SK-N-SH treated with all-trans-retinoic acid at 6 μM for 48 hours (cell line): Measurements from ENCODE around the gene ADM.

Experiments
- ARNTL ChIP-seq: fragments of 450-650 bp; formaldehyde crosslinking; IDR thresholded peaks from 2 replicates; pipeline ENCODE4 v1.5.0; 2020; ENCODE audit warnings: low read depth, mild to moderate bottlenecking, moderate library complexity, borderline replicate concordance
- BACH2 ChIP-seq: fragments of 250-450 bp; sonication (Bioruptor Pico); IDR thresholded peaks from 2 replicates; pipeline ENCODE4 v1.9.0; 2021; ENCODE audit warnings: mild to moderate bottlenecking, borderline replicate concordance
- PPARA ChIP-seq: fragments of 250-450 bp; sonication (Bioruptor Pico); IDR thresholded peaks from 2 replicates; pipeline ENCODE4 v1.5.0; 2020; ENCODE audit warnings: mild to moderate bottlenecking, borderline replicate concordance
- RARB ChIP-seq: fragments of 250-450 bp; sonication (Bioruptor Pico); IDR thresholded peaks from 2 replicates; pipeline ENCODE4 v1.8.0; 2021; ENCODE audit warnings: mild to moderate bottlenecking, moderate library complexity
- SNAI2 ChIP-seq: fragments of 250-450 bp; sonication (Bioruptor Pico); IDR thresholded peaks from 2 replicates; pipeline ENCODE4 v1.5.0; 2020; ENCODE audit warnings: mild to moderate bottlenecking, moderate library complexity
- TCF4 ChIP-seq: fragments of 250-450 bp; sonication (Bioruptor Pico); IDR thresholded peaks from 2 replicates; pipeline ENCODE4 v1.8.0; 2021; ENCODE audit warnings: mild to moderate bottlenecking, moderate library complexity, borderline replicate concordance
- ZFP30 ChIP-seq: fragments of 450-650 bp; formaldehyde crosslinking; IDR thresholded peaks from 2 replicates; pipeline ENCODE4 v1.5.0; 2022; ENCODE audit warnings: mild to moderate bottlenecking, moderate library complexity
- ZNF70 ChIP-seq: fragments of 450-650 bp; formaldehyde crosslinking; IDR thresholded peaks from 2 replicates; pipeline ENCODE4 v1.5.0; 2020; ENCODE audit warnings: mild to moderate bottlenecking, moderate library complexity
- TF ChIP-seq, protein P1 (sequence below): fragments of 250-450 bp; sonication (Bioruptor Pico); IDR thresholded peaks from 2 replicates; pipeline ENCODE4 v1.5.0; 2020; ENCODE audit warnings: mild to moderate bottlenecking, moderate library complexity
- TF ChIP-seq, protein P2 (sequence below): fragments of 250-450 bp; sonication (Bioruptor Pico); IDR thresholded peaks from 2 replicates; pipeline ENCODE4 v1.8.0; 2020; ENCODE audit warnings: mild to moderate bottlenecking, moderate library complexity, borderline replicate concordance

DNA sequence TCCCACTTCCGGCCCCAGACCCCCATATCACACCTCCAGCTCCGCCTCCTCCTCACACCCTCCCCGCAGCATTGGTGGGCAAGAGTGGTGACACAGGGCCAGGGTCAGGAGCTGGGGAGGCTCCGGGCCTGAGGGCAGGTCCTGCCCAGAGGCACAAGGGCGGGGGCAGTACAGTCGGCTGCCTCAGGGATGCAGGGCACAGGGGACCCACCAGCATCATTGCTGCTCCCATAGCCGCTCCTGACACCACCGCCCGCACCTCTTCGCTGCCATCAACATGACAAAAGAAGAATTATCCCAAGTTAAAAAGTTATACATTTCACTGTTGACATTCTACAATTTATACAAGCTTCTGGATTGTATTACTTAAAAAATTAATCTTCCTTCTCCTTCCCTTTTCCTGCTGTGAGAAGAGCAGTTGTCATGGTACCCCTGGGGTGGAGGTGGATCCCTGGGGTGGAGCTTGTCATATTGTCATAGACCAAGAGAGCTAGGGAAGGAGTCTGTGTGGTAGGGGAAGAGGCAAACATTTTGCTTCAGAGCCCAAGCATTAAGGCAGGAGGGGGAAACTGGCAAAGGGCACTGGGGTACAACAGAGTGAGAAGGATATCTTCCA is 15.0 kb upstream of the ADM start:
- no peak for TF ChIP-seq ZNF70 (CRISPR knock-in tag)
- TF ChIP-seq, protein P1, sequence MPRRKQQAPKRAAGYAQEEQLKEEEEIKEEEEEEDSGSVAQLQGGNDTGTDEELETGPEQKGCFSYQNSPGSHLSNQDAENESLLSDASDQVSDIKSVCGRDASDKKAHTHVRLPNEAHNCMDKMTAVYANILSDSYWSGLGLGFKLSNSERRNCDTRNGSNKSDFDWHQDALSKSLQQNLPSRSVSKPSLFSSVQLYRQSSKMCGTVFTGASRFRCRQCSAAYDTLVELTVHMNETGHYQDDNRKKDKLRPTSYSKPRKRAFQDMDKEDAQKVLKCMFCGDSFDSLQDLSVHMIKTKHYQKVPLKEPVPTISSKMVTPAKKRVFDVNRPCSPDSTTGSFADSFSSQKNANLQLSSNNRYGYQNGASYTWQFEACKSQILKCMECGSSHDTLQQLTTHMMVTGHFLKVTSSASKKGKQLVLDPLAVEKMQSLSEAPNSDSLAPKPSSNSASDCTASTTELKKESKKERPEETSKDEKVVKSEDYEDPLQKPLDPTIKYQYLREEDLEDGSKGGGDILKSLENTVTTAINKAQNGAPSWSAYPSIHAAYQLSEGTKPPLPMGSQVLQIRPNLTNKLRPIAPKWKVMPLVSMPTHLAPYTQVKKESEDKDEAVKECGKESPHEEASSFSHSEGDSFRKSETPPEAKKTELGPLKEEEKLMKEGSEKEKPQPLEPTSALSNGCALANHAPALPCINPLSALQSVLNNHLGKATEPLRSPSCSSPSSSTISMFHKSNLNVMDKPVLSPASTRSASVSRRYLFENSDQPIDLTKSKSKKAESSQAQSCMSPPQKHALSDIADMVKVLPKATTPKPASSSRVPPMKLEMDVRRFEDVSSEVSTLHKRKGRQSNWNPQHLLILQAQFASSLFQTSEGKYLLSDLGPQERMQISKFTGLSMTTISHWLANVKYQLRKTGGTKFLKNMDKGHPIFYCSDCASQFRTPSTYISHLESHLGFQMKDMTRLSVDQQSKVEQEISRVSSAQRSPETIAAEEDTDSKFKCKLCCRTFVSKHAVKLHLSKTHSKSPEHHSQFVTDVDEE (CRISPR knock-in tag): no peak
- TF ChIP-seq SNAI2 (CRISPR knock-in tag): no peak
- TF ChIP-seq PPARA (CRISPR knock-in tag): no peak
- TF ChIP-seq RARB (CRISPR knock-in tag): no peak
- TF ChIP-seq ARNTL (CRISPR knock-in tag): no peak
- TF ChIP-seq, protein P2, sequence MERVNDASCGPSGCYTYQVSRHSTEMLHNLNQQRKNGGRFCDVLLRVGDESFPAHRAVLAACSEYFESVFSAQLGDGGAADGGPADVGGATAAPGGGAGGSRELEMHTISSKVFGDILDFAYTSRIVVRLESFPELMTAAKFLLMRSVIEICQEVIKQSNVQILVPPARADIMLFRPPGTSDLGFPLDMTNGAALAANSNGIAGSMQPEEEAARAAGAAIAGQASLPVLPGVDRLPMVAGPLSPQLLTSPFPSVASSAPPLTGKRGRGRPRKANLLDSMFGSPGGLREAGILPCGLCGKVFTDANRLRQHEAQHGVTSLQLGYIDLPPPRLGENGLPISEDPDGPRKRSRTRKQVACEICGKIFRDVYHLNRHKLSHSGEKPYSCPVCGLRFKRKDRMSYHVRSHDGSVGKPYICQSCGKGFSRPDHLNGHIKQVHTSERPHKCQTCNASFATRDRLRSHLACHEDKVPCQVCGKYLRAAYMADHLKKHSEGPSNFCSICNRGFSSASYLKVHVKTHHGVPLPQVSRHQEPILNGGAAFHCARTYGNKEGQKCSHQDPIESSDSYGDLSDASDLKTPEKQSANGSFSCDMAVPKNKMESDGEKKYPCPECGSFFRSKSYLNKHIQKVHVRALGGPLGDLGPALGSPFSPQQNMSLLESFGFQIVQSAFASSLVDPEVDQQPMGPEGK (CRISPR knock-in tag): no peak
- TF ChIP-seq ZFP30 (CRISPR knock-in tag): no peak
- no peak for TF ChIP-seq TCF4
- TF ChIP-seq BACH2 (CRISPR knock-in tag): no peak
